RPMI7951 (cell line): ENCODE results near the gene FAM124B. TPM values are rescaled to one million over a fixed set of nuclear protein-coding genes. Genes with fewer than 3 reads are reported as not detected.
"Not testable (repeated sequence)": the region's sequence is repeated elsewhere in the genome, so short reads cannot be mapped to it uniquely, and the experiment has no call there.

Experiments
- DNase-seq: peaks from one replicate; pipeline ENCODE4 v3.0.0-alpha.2; 2012; ENCODE audit warnings: low read depth
- total RNA-seq: library from RNA; depleted of rRNA; stranded (reverse); fragments of >200 nt; shearing (Covaris generic); gene quantifications from 2 replicates; pipeline ENCODE4 v1.2.3, GENCODE V29; 2014

The FAM124B gene
- total RNA-seq, 1 experiment from 2014 or later: not detected

DNA sequence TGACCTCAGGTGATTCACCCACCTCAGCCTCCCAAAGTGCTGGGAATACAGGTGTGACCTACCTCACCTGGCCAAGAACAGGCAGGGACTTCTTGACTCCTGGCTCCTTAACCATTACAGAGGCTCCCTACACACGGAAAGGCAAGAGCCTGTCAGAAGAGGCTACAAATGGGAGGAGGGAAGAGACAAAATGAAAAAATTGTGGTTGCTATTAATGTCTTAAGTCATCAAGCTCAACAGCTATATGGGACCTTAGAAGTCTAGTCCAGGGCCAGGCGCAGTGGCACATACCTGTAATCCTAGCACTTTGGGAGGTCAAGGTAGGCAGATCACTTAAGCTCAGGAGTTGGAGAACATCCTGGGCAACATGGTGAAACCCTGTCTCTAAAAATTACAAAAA, 11.5 kb upstream of the FAM124B start:
- no peak for DNase-seq

DNA sequence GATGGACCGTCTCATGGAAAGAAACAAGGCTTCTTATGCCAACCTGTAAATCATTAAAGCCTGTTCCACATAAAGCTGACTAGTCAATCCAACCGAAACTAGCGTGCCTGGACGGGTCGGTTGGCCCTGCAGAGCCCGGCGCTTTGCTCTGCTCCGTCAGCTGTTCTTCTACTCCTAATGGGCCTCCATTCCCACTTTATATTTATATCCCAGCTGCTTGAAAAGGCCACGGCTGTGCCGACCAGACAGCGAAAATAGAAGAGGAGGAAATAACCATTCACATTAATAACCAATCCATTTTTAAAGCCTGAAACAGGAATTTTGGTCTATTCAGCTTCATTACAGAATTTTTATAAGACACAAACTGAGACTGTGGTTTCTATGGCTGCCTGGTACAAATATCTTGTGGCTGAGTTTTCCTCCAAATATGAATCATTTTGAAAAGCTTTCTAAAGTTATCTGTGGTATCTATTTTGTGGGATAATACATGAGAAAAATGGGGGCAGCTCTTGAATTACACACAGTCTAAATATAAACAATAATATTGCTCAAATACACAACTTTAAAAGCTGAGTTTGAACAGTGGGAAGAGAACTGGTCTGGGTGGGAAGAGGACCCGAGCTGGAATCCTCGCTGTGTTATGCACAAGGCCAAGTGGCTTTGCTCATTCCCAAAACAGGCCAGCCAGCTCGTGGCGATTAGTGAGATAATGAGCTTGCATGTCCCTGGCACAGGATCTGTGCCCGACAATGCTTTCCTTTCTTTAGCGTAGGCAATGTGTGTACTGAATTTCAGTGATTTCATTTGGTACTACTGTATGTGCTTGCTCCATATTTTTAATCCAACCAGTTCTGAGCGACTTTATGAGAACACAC, 10.5 kb upstream of the FAM124B start:
- DNase-seq: peak; percentile 36

DNA sequence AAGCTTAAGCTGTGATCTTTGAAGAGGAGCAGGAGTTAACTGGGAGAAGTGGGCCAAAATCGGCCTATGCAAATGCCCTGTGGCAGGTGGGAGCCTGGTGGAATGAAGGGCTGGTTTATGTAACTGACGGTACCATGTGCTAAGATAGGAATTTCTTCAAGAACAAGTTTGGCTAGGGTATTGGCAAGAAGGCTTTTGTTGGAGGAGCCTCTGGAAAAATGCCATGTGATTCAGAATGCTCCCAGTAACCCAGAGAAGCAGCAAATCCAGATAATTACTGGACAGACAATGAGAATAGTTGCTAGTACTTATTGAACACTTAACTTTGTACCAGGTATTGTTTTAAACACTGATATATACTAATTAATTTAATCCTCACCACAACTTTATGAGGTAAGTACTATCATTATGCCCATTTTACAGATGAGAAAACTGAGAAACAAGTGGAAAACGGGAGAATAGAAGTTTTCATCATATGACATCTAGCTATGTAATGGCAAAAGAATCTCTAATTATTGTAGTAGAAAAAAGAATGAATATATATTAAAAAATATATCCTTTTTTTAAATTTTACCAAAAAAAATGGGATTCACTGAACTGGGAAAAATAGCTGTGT, 9.1 kb upstream of the FAM124B start:
- peak; percentile 32 for DNase-seq

DNA sequence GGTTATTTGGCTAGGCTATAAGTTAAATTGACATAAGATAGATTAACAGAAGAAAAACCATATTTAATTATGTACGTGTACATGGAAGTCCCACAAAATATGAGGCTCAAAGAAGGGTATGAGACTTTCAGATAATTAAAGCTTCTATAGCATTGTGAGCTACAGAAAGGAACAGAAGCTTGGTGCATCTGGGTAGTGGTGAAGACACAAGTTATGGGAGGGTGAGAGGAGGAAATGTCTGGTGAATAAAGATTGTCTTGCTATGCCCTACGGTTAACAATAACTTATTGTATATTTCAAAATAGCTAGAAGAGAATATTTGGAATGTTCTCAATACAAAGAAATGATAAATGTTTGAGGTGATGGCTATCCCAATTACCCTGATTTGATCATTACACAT, 6.8 kb upstream of the FAM124B start:
- no peak for DNase-seq

DNA sequence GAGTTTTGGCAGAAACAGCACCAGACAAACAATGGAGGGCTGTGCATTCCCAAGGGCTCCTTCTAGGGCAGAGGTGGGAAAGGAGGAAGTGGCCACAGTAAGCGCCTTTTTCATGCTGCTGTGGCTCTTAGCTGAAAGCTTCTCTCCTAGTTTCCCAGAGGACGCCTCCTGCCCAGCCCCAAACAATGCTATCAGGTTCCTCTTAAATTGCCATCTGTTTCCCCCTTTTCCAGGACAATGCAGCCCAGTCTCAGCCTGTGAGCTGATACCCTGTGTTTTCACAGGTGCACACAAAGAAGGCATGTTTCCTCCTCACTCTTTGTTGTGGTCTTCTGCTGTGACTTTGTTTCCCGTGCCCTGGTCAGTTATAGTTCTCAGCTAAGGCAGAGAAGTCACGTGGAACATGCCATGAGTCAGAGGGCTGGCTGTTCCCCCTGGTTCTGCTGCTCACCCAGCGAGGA, 5.4 kb upstream of the FAM124B start:
- no peak for DNase-seq

DNA sequence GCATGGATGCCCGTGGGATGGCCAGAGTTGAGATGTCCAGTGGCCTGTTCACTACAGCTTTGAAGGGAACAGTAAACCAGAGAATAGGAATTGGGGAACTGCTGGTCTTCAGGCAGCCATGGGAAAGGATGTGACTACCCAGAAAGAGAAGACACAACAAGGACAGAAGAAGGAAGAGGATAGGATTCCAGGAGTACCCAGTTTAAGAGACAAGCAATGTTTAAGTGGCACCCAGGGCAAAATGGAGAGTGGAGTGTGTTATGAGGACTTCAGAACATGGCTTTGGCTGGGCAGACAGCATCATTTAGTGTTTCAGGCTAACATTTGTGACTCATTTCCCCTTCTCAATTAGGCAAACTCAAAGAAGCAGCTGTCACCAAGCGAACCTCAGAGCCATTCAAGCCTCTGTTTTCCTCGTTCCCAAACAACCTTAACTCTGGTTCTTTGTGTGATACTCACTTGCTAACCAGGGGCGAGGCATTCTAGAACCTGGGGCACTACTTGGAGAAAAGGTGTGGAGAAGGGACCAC, 4.0 kb upstream of the FAM124B start:
- DNase-seq: peak; percentile 12

DNA sequence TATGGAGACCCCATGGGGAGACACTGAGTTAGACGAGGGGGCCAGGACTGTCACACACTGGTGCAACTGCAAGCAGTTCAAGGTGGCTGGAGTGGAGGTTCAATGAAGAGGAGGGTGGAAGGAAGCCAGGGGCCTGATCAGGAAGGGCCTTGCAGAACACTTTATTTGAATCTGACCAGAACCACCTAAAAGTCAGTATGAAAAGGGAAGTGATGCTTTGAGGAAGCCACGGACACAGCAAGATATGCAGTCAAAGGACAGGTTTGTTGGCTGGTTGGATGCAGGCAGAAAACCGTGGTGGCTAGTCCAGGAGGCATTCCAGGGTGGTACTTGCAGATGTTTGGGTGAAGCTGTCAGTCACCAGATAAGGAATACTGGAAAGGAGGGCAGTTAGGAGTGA, 3.5 kb upstream of the FAM124B start:
- DNase-seq: no peak

DNA sequence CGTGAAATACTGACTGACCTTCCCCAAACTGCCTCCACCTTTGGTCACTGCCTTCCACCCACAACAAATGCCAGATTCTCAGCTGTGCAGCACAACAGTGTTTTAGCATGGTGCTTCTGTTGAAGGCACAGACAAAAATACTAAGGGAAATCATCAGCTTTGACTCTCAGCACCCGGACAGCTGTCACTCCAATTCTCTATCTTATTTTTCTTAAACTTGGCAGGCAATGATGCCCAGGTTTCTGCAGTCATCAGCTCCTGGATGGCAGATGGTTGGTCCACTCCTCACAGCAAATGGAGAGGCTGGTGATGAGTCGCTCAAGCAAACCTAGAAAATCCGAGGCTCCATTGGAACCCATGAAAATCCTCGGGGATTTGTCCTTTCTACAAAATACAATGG, 2.9 kb upstream of the FAM124B start:
- no peak for DNase-seq

DNA sequence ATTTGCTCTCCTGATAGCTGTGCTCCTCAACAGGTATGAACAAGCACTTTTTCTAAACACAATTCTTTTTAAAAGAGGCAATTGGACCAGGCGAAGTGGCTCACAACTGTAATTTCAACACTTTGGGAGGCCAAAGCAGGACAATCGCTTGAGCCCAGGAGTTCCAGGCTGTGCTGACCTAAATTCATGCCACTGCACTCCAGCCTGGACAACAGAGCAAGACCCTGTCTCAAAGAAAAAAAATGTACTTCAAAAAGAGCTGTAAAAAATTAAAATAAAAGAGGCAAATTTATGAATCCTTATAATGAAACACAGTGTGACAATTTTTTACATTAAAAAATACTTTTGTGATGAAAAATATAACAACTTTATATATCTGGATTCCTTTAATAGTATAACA, 1.8 kb upstream of the FAM124B start:
- DNase-seq: no peak

DNA sequence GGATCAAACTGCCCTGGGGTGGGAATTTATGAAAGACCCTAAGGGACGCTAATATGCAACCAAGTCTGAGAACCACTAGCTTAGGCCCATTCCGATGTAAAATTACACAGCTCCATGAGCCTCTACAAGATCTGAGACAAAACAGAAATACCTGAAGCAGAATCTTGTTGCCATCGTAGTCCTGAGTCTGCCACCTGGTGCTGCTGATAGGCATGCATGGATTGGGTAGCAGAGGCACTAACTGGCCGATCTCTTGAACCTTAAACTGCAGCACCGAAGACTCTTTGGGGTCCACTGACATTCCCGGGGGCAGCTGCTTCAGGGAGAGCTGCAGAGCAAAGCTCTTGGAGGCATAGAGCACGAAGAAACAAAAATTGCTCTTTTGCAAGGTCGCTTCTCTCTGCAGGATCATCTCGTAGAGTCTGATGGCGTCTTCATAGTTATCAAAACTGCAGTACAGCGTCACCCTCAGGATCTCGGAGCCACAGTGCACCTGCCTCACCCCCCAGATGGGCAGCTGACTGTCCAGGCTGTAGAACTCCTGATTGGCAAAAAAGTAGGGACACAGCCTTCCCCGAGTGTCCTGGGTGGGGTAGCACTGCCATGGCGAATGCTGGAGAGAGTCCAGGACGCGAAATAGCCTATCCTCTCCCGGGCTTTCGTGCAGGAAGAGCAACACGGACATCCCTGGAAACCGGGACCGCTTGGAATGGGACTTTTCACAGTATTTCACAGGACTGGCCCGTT, 848 bp downstream of the FAM124B start:
- DNase-seq: no peak

DNA sequence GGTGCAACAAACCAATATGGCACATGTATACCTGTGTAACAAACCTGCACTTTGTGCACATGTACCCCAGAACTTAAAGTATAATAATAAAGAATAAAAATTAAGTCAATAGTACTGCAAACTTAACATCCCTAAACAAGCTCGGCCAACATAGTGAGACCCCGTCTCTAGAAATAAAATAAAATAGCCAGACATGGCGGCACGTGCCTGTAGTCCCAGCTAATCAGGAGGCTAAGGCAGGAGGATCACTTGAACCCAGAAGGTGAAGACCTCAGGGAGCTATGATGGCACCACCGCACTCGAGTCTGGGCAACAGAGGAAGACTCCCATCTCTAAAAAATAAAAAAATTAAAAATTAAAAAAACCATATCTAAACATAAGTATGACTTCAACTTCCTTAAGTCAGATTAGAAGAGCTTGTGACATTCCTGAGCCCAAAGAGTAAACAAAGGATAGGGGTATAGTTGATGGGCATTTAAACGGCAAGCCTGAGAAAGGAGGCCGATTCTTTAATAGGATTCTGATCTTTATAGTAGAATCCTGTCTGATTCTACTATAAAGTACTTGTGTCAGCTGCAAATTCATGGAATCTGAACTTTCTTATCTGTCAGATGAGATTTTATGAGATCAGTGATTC, 1.6 kb downstream of the FAM124B start:
- DNase-seq: no peak

DNA sequence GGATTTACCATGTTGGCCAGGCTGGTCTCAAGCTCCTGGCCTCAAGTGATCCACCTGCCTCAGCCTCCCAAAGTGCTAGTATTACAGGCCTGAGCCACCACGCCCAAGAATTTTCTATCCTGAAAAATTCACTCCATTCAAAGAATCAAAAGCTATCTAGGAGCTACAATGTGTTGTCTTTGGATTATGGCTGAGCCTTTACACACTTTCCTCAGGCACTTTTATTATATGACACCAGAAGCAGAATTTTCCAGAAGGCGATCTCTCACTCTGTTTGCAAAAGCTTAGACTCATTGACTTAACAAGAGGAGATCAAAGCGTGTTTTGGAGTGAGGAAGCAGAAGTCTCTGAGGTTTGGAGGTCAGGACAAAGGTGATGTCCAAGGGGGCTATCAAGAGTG, 3.6 kb downstream of the FAM124B start:
- no peak for DNase-seq

DNA sequence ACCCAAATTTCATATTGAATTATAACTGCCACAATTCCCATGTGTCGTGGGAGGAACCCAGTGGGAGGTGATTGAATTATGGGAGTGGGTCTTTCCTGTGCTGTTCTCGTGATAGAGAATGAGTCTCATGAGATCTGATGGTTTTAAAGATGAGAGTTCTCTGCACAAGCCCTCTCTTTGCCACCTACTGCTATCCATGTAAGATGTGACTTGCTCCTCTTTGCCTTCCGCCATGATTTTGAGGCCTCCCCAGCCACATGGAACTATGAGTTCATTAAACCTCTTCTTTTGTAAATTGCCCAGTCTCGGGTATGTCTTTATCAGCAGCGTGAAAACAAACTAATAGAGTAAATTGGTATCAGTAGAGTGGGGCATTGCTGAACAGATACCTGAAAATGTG, 4.8 kb downstream of the FAM124B start:
- not testable (repeated sequence) for DNase-seq

DNA sequence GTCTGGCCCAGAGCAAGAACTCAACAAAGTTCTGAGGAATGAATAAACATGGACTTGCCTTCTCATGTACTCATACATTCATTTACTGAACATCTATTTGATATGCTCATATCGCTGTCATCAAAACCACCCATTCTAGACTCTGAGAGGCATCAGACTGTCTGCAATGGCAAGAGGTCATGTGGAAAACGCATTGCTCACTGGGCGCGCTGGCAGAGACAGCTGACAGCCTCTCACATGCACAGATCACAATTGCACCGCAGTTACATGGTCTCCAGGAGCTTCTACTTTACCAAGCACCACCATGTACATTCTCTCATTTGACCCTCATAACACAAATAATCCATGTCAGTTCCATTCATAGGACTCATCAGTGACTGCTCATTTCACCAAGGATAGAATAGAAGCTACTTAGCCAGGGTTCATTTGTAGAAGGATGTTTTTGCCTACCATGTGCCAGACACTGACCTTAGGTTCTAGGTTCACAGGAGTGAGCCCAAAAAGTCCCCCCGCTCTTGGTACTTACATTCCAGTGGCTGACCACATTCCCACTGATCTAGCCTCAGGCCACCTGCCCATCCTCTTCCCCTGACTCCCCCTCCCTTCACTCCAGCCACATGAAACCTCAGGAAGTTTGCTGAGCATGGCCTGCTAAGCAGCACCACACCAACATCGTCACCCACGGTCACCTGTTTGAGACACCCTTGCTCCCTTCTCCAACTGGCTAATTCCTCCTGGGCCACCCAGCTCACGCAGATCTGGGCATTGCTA, 6.1 kb downstream of the FAM124B start:
- peak; percentile 51 for DNase-seq

DNA sequence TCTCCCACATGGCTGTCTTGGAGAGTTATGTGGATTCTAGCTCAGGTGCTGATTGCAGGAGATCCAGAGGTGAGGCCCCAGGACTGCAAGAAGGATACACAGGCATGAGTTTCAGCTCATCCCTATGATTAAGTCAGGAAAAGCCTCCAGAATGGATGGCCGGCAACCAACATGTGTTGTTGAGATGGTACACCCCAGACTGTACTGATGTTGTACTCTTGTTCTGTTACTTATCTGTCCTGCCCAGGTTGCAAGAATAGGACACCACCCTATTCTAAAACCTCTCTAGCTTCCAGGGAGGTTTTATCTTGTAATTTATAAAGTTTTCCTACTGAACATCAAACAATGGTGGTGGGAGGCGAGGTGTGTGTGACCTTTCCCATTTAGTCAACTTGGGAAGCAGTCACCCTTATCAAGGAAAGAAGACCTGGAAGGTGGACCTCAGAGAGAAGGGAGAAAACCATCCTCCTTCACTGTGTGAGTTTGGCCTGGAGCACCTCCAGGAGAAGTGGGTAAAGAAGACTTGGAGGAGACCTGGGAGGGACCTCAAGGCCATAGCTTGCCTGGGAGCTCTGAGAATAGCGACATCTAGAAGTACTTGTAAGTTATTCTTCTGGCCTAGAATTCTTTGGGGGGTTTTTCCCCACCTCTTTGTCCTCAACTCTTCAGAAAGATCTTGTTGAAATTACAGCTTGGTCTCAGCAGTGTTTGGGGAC, 8.6 kb downstream of the FAM124B start:
- DNase-seq: no peak

DNA sequence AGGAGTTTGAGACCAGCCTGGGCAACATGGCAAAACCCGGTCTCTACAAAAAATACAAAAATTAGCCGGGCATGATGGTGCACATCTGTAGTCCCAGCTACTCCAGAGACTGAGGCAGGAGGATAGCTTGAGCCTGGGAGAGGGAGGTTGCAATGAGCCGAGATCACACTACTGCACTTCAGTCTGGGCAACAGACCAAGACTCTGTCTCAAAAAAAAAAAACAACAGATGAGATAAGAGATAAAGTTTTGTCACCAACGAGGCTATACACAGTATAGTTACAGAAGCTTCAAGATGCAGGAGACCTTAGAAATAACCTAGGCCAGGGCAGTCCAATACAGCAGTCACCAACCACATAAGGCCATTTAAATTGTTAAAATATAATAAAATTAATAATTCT, 9.4 kb downstream of the FAM124B start:
- DNase-seq: no peak

DNA sequence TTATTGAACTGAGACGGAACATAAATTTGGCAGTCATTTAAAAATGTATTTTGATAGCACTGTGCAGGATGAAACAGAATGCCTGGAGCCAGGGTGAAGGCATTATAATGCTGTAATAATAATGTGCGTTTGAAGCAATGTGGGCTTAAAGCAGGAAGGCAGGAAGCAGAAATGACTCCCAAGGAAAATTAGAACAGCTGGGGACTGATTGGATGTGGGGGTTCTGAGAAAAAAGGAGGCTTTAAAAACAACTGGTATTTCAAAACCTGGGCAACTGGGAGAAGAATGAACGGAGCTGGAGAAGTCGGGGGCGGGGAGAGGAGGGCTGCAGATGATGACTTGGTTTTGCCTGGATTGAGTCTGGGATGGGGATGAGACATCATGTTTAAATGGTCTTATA, 12.6 kb downstream of the FAM124B start:
- DNase-seq: no peak

DNA sequence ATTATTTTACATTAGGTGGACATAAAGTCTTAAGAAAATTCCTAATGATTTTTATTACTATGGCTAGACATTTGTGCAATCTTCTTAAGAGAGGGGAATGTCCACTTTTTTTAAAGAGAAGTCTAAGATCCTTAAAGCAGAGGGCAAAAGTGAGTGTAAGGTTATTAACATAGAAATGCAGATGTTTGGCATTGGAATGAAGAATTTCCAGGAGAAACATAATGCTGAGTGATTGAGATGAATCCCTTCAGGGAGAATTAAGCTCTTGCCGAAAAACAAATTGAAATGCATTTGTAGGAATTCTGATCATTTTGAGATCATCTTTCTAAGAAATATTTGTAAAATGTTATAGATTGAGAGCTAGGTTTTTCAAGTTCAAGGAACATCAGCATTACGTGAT, 15.0 kb downstream of the FAM124B start:
- no peak for DNase-seq

DNA sequence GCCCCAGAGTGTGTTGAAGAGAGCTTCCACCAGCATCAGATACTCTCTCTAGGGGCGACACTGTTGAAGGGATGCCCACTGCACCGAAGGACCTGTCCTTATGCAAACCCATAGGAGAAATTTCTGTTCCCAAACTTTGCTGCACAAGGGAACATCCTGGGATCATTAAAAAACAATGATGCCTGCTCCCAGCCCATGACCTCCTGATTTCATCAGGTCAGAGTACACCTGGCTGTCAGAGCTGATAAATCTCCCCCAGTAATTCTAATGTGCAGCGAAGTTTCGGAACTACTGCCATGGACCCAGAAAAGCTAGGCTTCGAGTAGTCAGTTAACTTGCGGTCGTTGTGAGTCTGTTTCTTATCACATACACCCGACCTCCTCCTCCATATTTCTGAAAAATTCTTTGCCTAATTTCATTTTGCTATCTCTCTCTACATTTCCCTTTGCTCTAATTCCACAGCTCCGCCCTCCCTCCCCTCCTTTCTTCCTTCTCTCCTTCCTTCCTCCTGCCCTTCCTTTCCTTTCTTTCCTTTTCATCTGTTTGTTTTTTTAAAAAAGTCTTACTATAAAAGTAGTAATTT, 18.8 kb downstream of the FAM124B start:
- no peak for DNase-seq

DNA sequence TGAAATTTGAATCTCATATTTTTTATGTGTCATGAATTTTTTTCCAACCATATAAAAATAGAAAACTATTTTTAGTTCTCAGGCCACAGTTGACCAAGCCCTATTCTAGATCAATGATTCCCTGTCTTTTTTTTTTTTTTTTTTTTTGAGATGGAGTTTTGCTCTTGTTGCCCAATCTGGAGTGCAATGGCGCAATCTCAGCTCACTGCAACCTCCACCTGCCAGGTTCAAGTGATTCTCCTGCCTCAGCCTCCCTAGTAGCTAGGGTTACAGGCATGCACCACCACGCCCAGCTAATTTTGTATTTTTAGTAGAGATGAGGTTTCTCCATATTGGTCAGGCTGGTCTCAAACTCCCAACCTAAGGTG, 19.6 kb downstream of the FAM124B start:
- DNase-seq: not testable (repeated sequence)
